Activated CD4-positive, alpha-beta T cell treated with anti-CD3 and anti-CD28 coated beads, Interleukin-2, amount 10 ng/mL, durations not matched to agents 24 days and 14 days (primary cell): Measurements from ENCODE around the gene FABP6. TPM values are rescaled to one million over a fixed set of nuclear protein-coding genes. Genes with fewer than 3 reads are reported as not detected.

Experiments used
- DNase-seq: peaks from one replicate; pipeline ENCODE4 v3.0.0; 2022
- H3K27ac Mint-ChIP-seq: one replicate; pipeline ENCODE4 v1.8.0; 2022; ENCODE audit warnings: mild to moderate bottlenecking, mixed read lengths
- H3K27me3 Mint-ChIP-seq: one replicate; pipeline ENCODE4 v1.8.0; 2022; ENCODE audit warnings: mixed read lengths
- H3K36me3 Mint-ChIP-seq: one replicate; pipeline ENCODE4 v1.8.0; 2022; ENCODE audit warnings: low read depth, mild to moderate bottlenecking, mixed read lengths
- H3K4me1 Mint-ChIP-seq: one replicate; pipeline ENCODE4 v1.8.0; 2021; ENCODE audit warnings: mixed read lengths
- H3K4me3 Mint-ChIP-seq: one replicate; pipeline ENCODE4 v1.8.0; 2022; ENCODE audit warnings: mild to moderate bottlenecking, moderate library complexity, mixed read lengths
- H3K9me3 Mint-ChIP-seq: one replicate; pipeline ENCODE4 v1.8.0; 2021; ENCODE audit warnings: mixed read lengths
- intact Hi-C: fragments of 100-400 bp; cut with micrococcal nuclease; formaldehyde crosslinking; loops from one replicate; pipeline ENCODE4 v1.15.1; 2023
- total RNA-seq: library from RNA; stranded (reverse); gene quantifications from 2 replicates; pipeline ENCODE4 v1.2.3, GENCODE V29; 2022

FABP6 gene
- total RNA-seq, 1 donor from 2014 or later = not detected

GRCh38 chr5:160280384-160281095 lies 51.2 kb downstream of the FABP6 start:
- H3K9me3 Mint-ChIP-seq = no peaks in the 10 kb centered on the region
- no peak overlapping the region for H3K27ac Mint-ChIP-seq
- no peaks in the 10 kb centered on the region for H3K4me1 Mint-ChIP-seq
- no peak for DNase-seq
- intact Hi-C loops = no loop called here
- H3K36me3 Mint-ChIP-seq = no peaks in the 10 kb centered on the region
- H3K4me3 Mint-ChIP-seq = no peak overlapping the region
- peaks cover 5% of the 10 kb centered on the region for H3K27me3 Mint-ChIP-seq

- intact Hi-C loops = no loop called here
- DNase-seq = no peak
- no peak overlapping the region for H3K4me3 Mint-ChIP-seq
These were observed 52.0 kb downstream of the FABP6 start for GRCh38 chr5:160281275-160281674.

GRCh38 chr5:160284291-160284873 lies 55.1 kb downstream of the FABP6 start:
- Mint-ChIP-seq H3K27me3 (peaks cover 5% of the 10 kb centered on the region), H3K4me3 (no peak overlapping the region), H3K9me3 (no peaks in the 10 kb centered on the region), H3K4me1 (no peaks in the 10 kb centered on the region), H3K36me3 (no peaks in the 10 kb centered on the region), H3K27ac (no peak overlapping the region)
- DNase-seq = no peak
- intact Hi-C loops = no loop called here

More at GRCh38 chr5:160281275-160281674, 52.0 kb downstream of the FABP6 start:
- H3K27ac Mint-ChIP-seq = no peak overlapping the region
- H3K36me3 Mint-ChIP-seq = no peaks in the 10 kb centered on the region
- H3K4me1 Mint-ChIP-seq = no peaks in the 10 kb centered on the region
- H3K27me3 Mint-ChIP-seq = peaks cover 5% of the 10 kb centered on the region
- no peaks in the 10 kb centered on the region for H3K9me3 Mint-ChIP-seq

GRCh38 chr5:160285316-160285715 lies 56.0 kb downstream of the FABP6 start:
- H3K36me3 Mint-ChIP-seq = no peaks in the 10 kb centered on the region
- H3K27ac Mint-ChIP-seq = no peak overlapping the region
- intact Hi-C loops = no loop called here
- H3K9me3 Mint-ChIP-seq = no peaks in the 10 kb centered on the region
- H3K4me1 Mint-ChIP-seq = no peaks in the 10 kb centered on the region
- no peak for DNase-seq
- peaks cover 5% of the 10 kb centered on the region for H3K27me3 Mint-ChIP-seq
- H3K4me3 Mint-ChIP-seq = no peak overlapping the region

GRCh38 chr5:160286947-160287346 lies 57.6 kb downstream of the FABP6 start:
- no peak overlapping the region for H3K27ac Mint-ChIP-seq
- no peaks in the 10 kb centered on the region for H3K36me3 Mint-ChIP-seq
- intact Hi-C loops = no loop called here
- peaks cover 5% of the 10 kb centered on the region for H3K27me3 Mint-ChIP-seq
- H3K9me3 Mint-ChIP-seq = no peaks in the 10 kb centered on the region
- no peaks in the 10 kb centered on the region for H3K4me1 Mint-ChIP-seq
- H3K4me3 Mint-ChIP-seq = no peak overlapping the region
- DNase-seq = no peak

- intact Hi-C loops = no loop called here
- Mint-ChIP-seq H3K27me3 (peaks cover 3% of the 10 kb centered on the region), H3K4me3 (no peak overlapping the region), H3K4me1 (no peaks in the 10 kb centered on the region), H3K36me3 (no peaks in the 10 kb centered on the region), H3K27ac (no peak overlapping the region), H3K9me3 (no peaks in the 10 kb centered on the region)
- no peak for DNase-seq
These were observed 58.2 kb downstream of the FABP6 start for GRCh38 chr5:160287378-160288051.

Other genes with a start within 250 kb of the FABP6 start
- 64.8 and 68.0 TPM in 2 replicates for gene TTC1, start 220.4 kb upstream of the FABP6 start, total RNA-seq
- 26.1 and 26.7 TPM in 2 replicates for gene PWWP2A, start 110.1 kb upstream of the FABP6 start, total RNA-seq
- gene CCNJL, start 83.1 kb downstream of the FABP6 start, total RNA-seq = not detected in 2 replicates
- gene C1QTNF2, start 141.1 kb downstream of the FABP6 start, total RNA-seq = not detected in 2 replicates
- 1.4 and 1.5 TPM in 2 replicates for gene FAM200C, start 170.5 kb downstream of the FABP6 start, total RNA-seq
- 38.4 and 39.8 TPM in 2 replicates for gene SLU7, start 189.6 kb downstream of the FABP6 start, total RNA-seq
- gene PTTG1, start 192.3 kb downstream of the FABP6 start, total RNA-seq = 88.9 and 94.3 TPM in 2 replicates